HepG2 (cell line): Measurements from ENCODE around the gene PAPSS1. TPM values are rescaled to one million over a fixed set of nuclear protein-coding genes. Genes with fewer than 3 reads are reported as not detected.

Experiments
- ATAC-seq: fragments of 200-7000 bp; cut with Tn5 transposase; 3 replicates; pipeline ENCODE4 v1.9.1; 2020; ENCODE audit warnings: mild to moderate bottlenecking, moderate library complexity
- BruUV-seq: library from RNA; stranded (reverse); fragments of 400-500 nt; replicated peaks from 2 replicates; lab custom pipeline; 2021; lab: Mats Ljungman, UMichigan
- CTCF ChIA-PET: fragments of 300-600 bp; formaldehyde crosslinking; extraction: SDS; loops from one replicate; lab custom pipeline; 2021; ENCODE audit warnings: low total read pairs, inconsistent platforms, low intra/inter-chr PET ratio; lab: Yijun Ruan, JAX
- POLR2A ChIA-PET: fragments of 350-600 bp; sonication (Branson Sonifier 250); formaldehyde crosslinking; loops from one replicate; lab custom pipeline; 2020; ENCODE audit warnings: antibody characterized with exemption, inconsistent platforms; lab: Yijun Ruan, JAX
- DNase-seq: peaks from one replicate; pipeline ENCODE4 v3.0.0-alpha.2; 2015; ENCODE audit warnings: low spot score
- FAIRE-seq: peaks from 3 replicates; lab custom pipeline; 2011; peaks lifted over from hg19 to GRCh38; lab: Jason Lieb, UNC
- H2AFZ ChIP-seq: one replicate; pipeline ENCODE4 v1.6.1; 2011; ENCODE audit warnings: low read length, inconsistent platforms
- H3K27ac ChIP-seq: fragments of 300-600 bp; 3 replicates; pipeline ENCODE4 v1.8.0; 2011; ENCODE audit warnings: mixed run types, mild to moderate bottlenecking, mixed read lengths, low read length, inconsistent platforms; ENCODE audit not compliant: insufficient read depth; ENCODE audit errors: extremely low read length
- H3K27me3 ChIP-seq, 2 experiments: fragments of 200-600 bp in 1 of 2; 2 replicates in 1 of 2; 3 replicates in 1 of 2; pipeline versions ENCODE4 v1.6.0 to v1.8.0; 2011; ENCODE audit warnings: low read length in 2 of 2, mild to moderate bottlenecking in 2 of 2, moderate library complexity in 2 of 2, inconsistent platforms in 1 of 2; ENCODE audit not compliant: insufficient read depth in 2 of 2, control insufficient read depth in 1 of 2
- H3K36me3 ChIP-seq, 2 experiments: fragments of 200-600 bp in 1 of 2; replicated peaks in 1 of 2; 2 replicates in 1 of 2; 3 replicates in 1 of 2; pipeline versions ENCODE4 v1.5.1 to v1.8.0; 2011; ENCODE audit warnings: low read length in 2 of 2, inconsistent platforms in 1 of 2; ENCODE audit not compliant: insufficient read depth in 2 of 2, control insufficient read depth in 1 of 2
- H3K4me1 ChIP-seq: 2 replicates; pipeline ENCODE4 v1.5.1; 2012; ENCODE audit warnings: low read length, inconsistent platforms; ENCODE audit not compliant: insufficient read depth
- H3K4me2 ChIP-seq: 2 replicates; pipeline ENCODE4 v1.6.0; 2011; ENCODE audit warnings: low read depth, low read length, inconsistent platforms
- H3K4me3 ChIP-seq, 3 experiments: fragments of 200-600 bp in 1 of 3; sonication (generic), shearing (Covaris generic) in 1 of 3; replicated peaks in 1 of 3; 2 replicates each; pipeline ENCODE4 v1.5.1; 2011 to 2016; ENCODE audit warnings: low read length in 3 of 3, inconsistent platforms in 2 of 3, low read depth in 2 of 3, mild to moderate bottlenecking in 2 of 3, control low read depth in 1 of 3, mixed read lengths in 1 of 3; ENCODE audit not compliant: insufficient read depth in 1 of 3
- H3K79me2 ChIP-seq: one replicate; pipeline ENCODE4 v1.6.1; 2011; ENCODE audit warnings: low read length, inconsistent platforms; ENCODE audit not compliant: insufficient read depth
- H3K9ac ChIP-seq: 2 replicates; pipeline ENCODE4 v1.6.0; 2011; ENCODE audit warnings: mild to moderate bottlenecking, low read depth, low read length, inconsistent platforms; ENCODE audit not compliant: insufficient read depth
- H3K9me3 ChIP-seq: 2 replicates; pipeline ENCODE4 v1.5.1; 2012; ENCODE audit warnings: mild to moderate bottlenecking, low read length
- H4K20me1 ChIP-seq: 2 replicates; pipeline ENCODE4 v1.6.0; 2011; ENCODE audit warnings: inconsistent platforms, mild to moderate bottlenecking, low read length, moderate library complexity; ENCODE audit not compliant: insufficient read depth
- GABPB1 ChIP-seq: IDR thresholded peaks from 2 replicates; pipeline ENCODE4 v1.6.1; 2016; ENCODE audit warnings: mild to moderate bottlenecking, missing genetic modification reagents, moderate library complexity, missing compliant biosample characterization
- NONO ChIP-seq, 2 experiments: fragments of 450-650 bp in 1 of 2; sonication (generic) in 1 of 2; formaldehyde crosslinking in 1 of 2; IDR thresholded peaks in 1 of 2; conservative IDR thresholded peaks in 1 of 2; 2 replicates each; pipeline versions ENCODE4 v1.6.1 to v1.8.0; 2017 to 2022; ENCODE audit warnings: mild to moderate bottlenecking in 1 of 2, missing genetic modification reagents in 1 of 2, moderate library complexity in 1 of 2
- RORA ChIP-seq: sonication (generic); formaldehyde crosslinking; IDR thresholded peaks from 2 replicates; pipeline ENCODE4 v1.5.0; 2020; ENCODE audit warnings: mild to moderate bottlenecking, missing genetic modification reagents, moderate library complexity
- ZBTB14 ChIP-seq: sonication (generic); formaldehyde crosslinking; IDR thresholded peaks from 2 replicates; pipeline ENCODE4 v1.4.0; 2020; ENCODE audit warnings: missing genetic modification reagents
- ZFX ChIP-seq: sonication (generic); formaldehyde crosslinking; IDR thresholded peaks from 2 replicates; pipeline ENCODE4 v1.4.0; 2020; ENCODE audit warnings: mild to moderate bottlenecking, low read depth, missing genetic modification reagents, moderate library complexity
- ZNF569 ChIP-seq: sonication (generic); formaldehyde crosslinking; IDR thresholded peaks from 2 replicates; pipeline ENCODE4 v1.5.0; 2020; ENCODE audit warnings: mild to moderate bottlenecking, missing genetic modification reagents, moderate library complexity, borderline replicate concordance
- ZNF770 ChIP-seq: sonication (generic); formaldehyde crosslinking; IDR thresholded peaks from 2 replicates; pipeline ENCODE4 v1.5.0; 2020; ENCODE audit warnings: mild to moderate bottlenecking, missing genetic modification reagents
- in situ Hi-C: cut with HindIII; loops from 2 replicates; pipeline ENCODE4 v1.10.0; 2017; ENCODE audit warnings: low pct_unique_long_range_greater_than_20kb; ENCODE audit not compliant: extremely low pct_ligation_motif_present
- intact Hi-C: fragments of 100-400 bp; cut with micrococcal nuclease; formaldehyde crosslinking; loops from one replicate; pipeline ENCODE4 v1.10.0; 2022; ENCODE audit not compliant: unreplicated experiment
- polyA plus RNA-seq, 8 experiments: library from polyadenylated mRNA; depleted of rRNA in 3 of 8; stranded (reverse) in 7 of 8; unstranded in 1 of 8; fragments of >200 nt; fragmentation: Illumina TruSeq in 4 of 8; extraction: Trizol in 4 of 8; gene quantifications; 2 replicates each; pipeline versions ENCODE4 v1.2.1 to v1.2.3, GENCODE V29; 2011 to 2016; ENCODE audit warnings: low read depth in 4 of 8, missing spikeins in 1 of 8, mixed read lengths in 1 of 8; ENCODE audit not compliant: insufficient read depth in 1 of 8
- total RNA-seq, 5 experiments: library from RNA; depleted of rRNA; stranded (reverse); fragments of >200 nt; fragmentation: Illumina TruSeq; extraction: Trizol; gene quantifications; 2 replicates each; pipeline ENCODE4 v1.2.3, GENCODE V29; 2016; ENCODE audit warnings: low read depth in 1 of 5

The PAPSS1 gene
- total and polyA plus RNA-seq, 2 of the 13 experiments (the other 11 are each of a cell fraction or from before 2014, with no cell fraction given) = 105 to 126 TPM

DNA sequence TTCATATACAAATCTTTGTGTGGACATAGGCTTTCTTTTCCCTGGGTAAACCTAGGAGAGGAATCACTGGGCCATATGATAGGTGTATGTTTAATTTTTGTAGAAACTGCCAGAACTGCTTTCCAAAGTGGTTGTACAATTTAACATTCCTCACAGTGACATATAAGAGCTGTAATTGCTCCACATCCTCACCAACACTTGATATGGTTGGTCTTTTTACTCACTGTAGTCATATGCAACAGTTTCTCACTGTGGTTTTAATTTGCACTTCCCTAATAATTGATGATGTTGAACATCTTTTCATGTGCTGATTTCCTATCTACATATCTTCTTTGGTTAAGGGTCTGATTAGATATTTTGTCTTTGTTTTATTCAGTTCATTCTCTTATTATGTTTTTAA, 24.5 kb upstream of the PAPSS1 start:
- CTCF ChIA-PET = no interaction called here
- H3K9ac ChIP-seq = no peak overlapping the region

More for the DNA sequence above, 24.5 kb upstream of the PAPSS1 start:
- in situ Hi-C loops (no loop called here), intact Hi-C loops (no loop called here)
- DNase-seq = no peak
- TF ChIP-seq ZFX (CRISPR knock-in tag) = no peak
- no peak for TF ChIP-seq NONO (IDR thresholded peaks at IDR 0.05)
- TF ChIP-seq NONO (CRISPR knock-in tag; conservative IDR thresholded peaks at IDR 0.05) = no peak
- TF ChIP-seq ZNF569 (CRISPR knock-in tag) = no peak
- TF ChIP-seq RORA (CRISPR knock-in tag) = no peak
- TF ChIP-seq GABPB1 (CRISPR knock-in tag) = no peak
- no peak for TF ChIP-seq ZNF770 (CRISPR knock-in tag)
- TF ChIP-seq ZBTB14 (CRISPR knock-in tag) = no peak
- no peaks in the 10 kb centered on the region for H3K36me3 ChIP-seq
- H2AFZ ChIP-seq = no peak overlapping the region
- no peak overlapping the region for H3K4me2 ChIP-seq
- no peaks in the 10 kb centered on the region; a peak in 1 of 5 replicates for H3K27me3 ChIP-seq
- H3K9me3 ChIP-seq = no peaks in the 10 kb centered on the region
- no peak for ATAC-seq
- no peaks in the 10 kb centered on the region for H3K79me2 ChIP-seq
- H4K20me1 ChIP-seq = no peaks in the 10 kb centered on the region
- peaks cover 10% of the 10 kb centered on the region; the same call in 1 of the 2 replicates for H3K4me1 ChIP-seq
- POLR2A ChIA-PET = no interaction called here
- H3K4me3 ChIP-seq = no peak overlapping the region
- no peak for FAIRE-seq
- BruUV-seq = no TSS peak
- no peak overlapping the region for H3K27ac ChIP-seq
